Vagina (tissue), 2 donors: ENCODE measurements around the gene SAMD4A.

Experiments
- CTCF ChIP-seq, 3 experiments: fragments of 450-650 bp in 2 of 3; fragments of 200-600 bp in 1 of 3; sonication (generic) in 1 of 3; IDR thresholded peaks; one replicate each; pipeline ENCODE4 v1.5.1; 2017 to 2019; ENCODE audit warnings: antibody characterized with exemption in 3 of 3, mild to moderate bottlenecking in 2 of 3, moderate library complexity in 2 of 3
- POLR2AphosphoS5 ChIP-seq, 2 donors: sonication (generic); formaldehyde crosslinking; IDR thresholded peaks; one replicate each; pipeline ENCODE4 v1.9.0; 2017; ENCODE audit warnings: antibody characterized with exemption in 2 of 2, mild to moderate bottlenecking in 2 of 2, low read depth in 1 of 2; ENCODE audit not compliant: insufficient read depth in 1 of 2

- TF ChIP-seq CTCF (IDR thresholded peaks at IDR 0.05) (no peak), POLR2AphosphoS5 (IDR thresholded peaks at IDR 0.05; ENCODE audit: insufficient read depth in 1 of 2, low read depth in 1 of 2) (no peak)
Measured at GRCh38 chr14:54594537-54594936, 27.6 kb downstream of the SAMD4A start.
